Mesenchymal stem cell (in vitro differentiated cells and primary cell): ENCODE results near the gene ASTN2.

Experiments used
- DNase-seq: peaks from one replicate; pipeline ENCODE4 v3.0.0-alpha.2; 2013
- H2AFZ ChIP-seq: one replicate; pipeline ENCODE4 v1.6.1; 2013; ENCODE audit warnings: low read depth, mild to moderate bottlenecking, control low read depth, inconsistent platforms, low read length, moderate library complexity
- H2AK5ac ChIP-seq: 2 replicates; pipeline ENCODE4 v1.6.1; 2013; ENCODE audit warnings: low read length, moderate library complexity, mild to moderate bottlenecking, inconsistent platforms; ENCODE audit not compliant: severe bottlenecking
- H2BK120ac ChIP-seq: one replicate; pipeline ENCODE4 v1.6.1; 2013; ENCODE audit warnings: low read depth, mild to moderate bottlenecking, inconsistent platforms, low read length, moderate library complexity
- H2BK12ac ChIP-seq, 2 experiments: one replicate each; pipeline ENCODE4 v1.6.1; 2013; ENCODE audit warnings: inconsistent platforms in 2 of 2, low read length in 2 of 2, mild to moderate bottlenecking in 2 of 2, moderate library complexity in 2 of 2, control low read depth in 1 of 2
- H2BK15ac ChIP-seq: one replicate; pipeline ENCODE4 v1.6.1; 2013; ENCODE audit warnings: mild to moderate bottlenecking, low read depth, inconsistent platforms; ENCODE audit not compliant: poor library complexity, severe bottlenecking
- H2BK5ac ChIP-seq: 2 replicates; pipeline ENCODE4 v1.6.1; 2013; ENCODE audit warnings: low read depth, mild to moderate bottlenecking, low read length, control low read depth, inconsistent platforms; ENCODE audit not compliant: poor library complexity, severe bottlenecking
- H3K14ac ChIP-seq, 2 experiments: one replicate each; pipeline ENCODE4 v1.6.1; 2013; ENCODE audit warnings: inconsistent platforms in 2 of 2, low read length in 2 of 2, control low read depth in 1 of 2, mild to moderate bottlenecking in 1 of 2, moderate library complexity in 1 of 2
- H3K18ac ChIP-seq, 2 experiments: one replicate each; pipeline ENCODE4 v1.6.1; 2013; ENCODE audit warnings: inconsistent platforms in 2 of 2, low read length in 2 of 2, control low read depth in 1 of 2, low read depth in 1 of 2, mild to moderate bottlenecking in 1 of 2
- H3K23ac ChIP-seq, 2 experiments: one replicate each; pipeline ENCODE4 v1.6.1; 2013; ENCODE audit warnings: inconsistent platforms in 2 of 2, low read length in 2 of 2, mild to moderate bottlenecking in 2 of 2, moderate library complexity in 2 of 2, control low read depth in 1 of 2
- H3K27ac ChIP-seq: 2 replicates; pipeline ENCODE4 v1.5.1; 2013; ENCODE audit warnings: mild to moderate bottlenecking, moderate library complexity, low read length, control low read depth, inconsistent platforms; ENCODE audit not compliant: poor library complexity, severe bottlenecking
- H3K27me3 ChIP-seq, 2 experiments: 2 replicates each; pipeline versions ENCODE4 v1.6.1 to v1.7.0; 2013; ENCODE audit warnings: low read length in 2 of 2, mild to moderate bottlenecking in 2 of 2, moderate library complexity in 2 of 2, control low read depth in 1 of 2, inconsistent platforms in 1 of 2; ENCODE audit not compliant: control insufficient read depth in 1 of 2, insufficient read depth in 1 of 2
- H3K36me3 ChIP-seq, 2 experiments: 2 replicates each; pipeline versions ENCODE4 v1.6.1 to v1.7.0; 2013; ENCODE audit warnings: low read length in 2 of 2, control low read depth in 1 of 2, inconsistent platforms in 1 of 2, low read depth in 1 of 2, mild to moderate bottlenecking in 1 of 2; ENCODE audit not compliant: insufficient read depth in 2 of 2, control insufficient read depth in 1 of 2
- H3K4ac ChIP-seq, 2 experiments: one replicate each; pipeline ENCODE4 v1.6.1; 2013; ENCODE audit warnings: inconsistent platforms in 2 of 2, low read length in 2 of 2, mild to moderate bottlenecking in 2 of 2, moderate library complexity in 2 of 2, control low read depth in 1 of 2, low read depth in 1 of 2
- H3K4me1 ChIP-seq: 2 replicates; pipeline ENCODE4 v1.6.1; 2013; ENCODE audit warnings: low read depth, low read length, control low read depth; ENCODE audit not compliant: control insufficient read depth, insufficient read depth
- H3K4me2 ChIP-seq: 2 replicates; pipeline ENCODE4 v1.6.1; 2013; ENCODE audit warnings: low read length, mild to moderate bottlenecking, inconsistent platforms; ENCODE audit not compliant: poor library complexity, severe bottlenecking
- H3K4me3 ChIP-seq, 2 experiments: 2 replicates each; pipeline versions ENCODE4 v1.5.1 to v1.7.0; 2013; ENCODE audit warnings: low read length in 2 of 2, mild to moderate bottlenecking in 2 of 2, control low read depth in 1 of 2, low read depth in 1 of 2; ENCODE audit not compliant: insufficient read depth in 1 of 2
- H3K79me1 ChIP-seq: replicated peaks from 2 replicates; pipeline ENCODE4 v1.6.1; 2013; ENCODE audit warnings: mild to moderate bottlenecking, control low read depth, low read length, inconsistent platforms; ENCODE audit not compliant: poor library complexity, severe bottlenecking
- H3K9ac ChIP-seq: 2 replicates; pipeline ENCODE4 v1.7.0; 2013; ENCODE audit warnings: mild to moderate bottlenecking, low read length, moderate library complexity
- H3K9me3 ChIP-seq: 2 replicates; pipeline ENCODE4 v1.7.0; 2013; ENCODE audit warnings: mild to moderate bottlenecking, low read length; ENCODE audit not compliant: control insufficient read depth
- H4K8ac ChIP-seq: one replicate; pipeline ENCODE4 v1.6.1; 2013; ENCODE audit warnings: inconsistent platforms, mild to moderate bottlenecking, low read length, moderate library complexity
- H4K91ac ChIP-seq: one replicate; pipeline ENCODE4 v1.6.1; 2013; ENCODE audit warnings: mild to moderate bottlenecking, low read length, inconsistent platforms
- WGBS: methylation state at CpG from one replicate; pipeline ENCODE4 v1.1.7; 2013; ENCODE audit warnings: mixed read lengths; 5-methylcytosine and 5-hydroxymethylcytosine counted together

The ASTN2 gene

DNA sequence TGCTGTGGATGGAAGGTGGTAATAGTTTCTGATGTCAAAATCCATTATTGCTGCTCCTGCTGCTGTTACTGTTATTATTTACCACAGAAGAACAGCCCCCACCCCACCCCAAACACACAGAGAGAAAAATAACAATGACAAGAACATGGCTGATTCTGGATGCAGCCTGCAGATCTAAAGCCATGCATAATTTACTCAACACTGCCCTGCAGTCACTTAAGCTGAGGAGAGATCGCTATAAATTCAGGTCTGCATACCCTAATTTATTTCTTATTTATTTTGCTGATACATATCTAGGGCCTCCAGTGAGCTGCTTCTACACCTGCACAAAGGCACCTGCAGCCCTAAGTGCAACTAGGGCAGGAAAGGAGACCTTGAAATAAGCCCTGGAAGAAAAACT is 595.7 kb downstream of the ASTN2 start:
- no peak overlapping the region for H2BK5ac ChIP-seq
- H2AFZ ChIP-seq: no peak overlapping the region
- H3K27ac ChIP-seq: no peak overlapping the region
- peaks cover 0 to 5% of the 10 kb centered on the region in 2 experiments for H3K27me3 ChIP-seq
- no peak overlapping the region for H3K14ac ChIP-seq
- H4K91ac ChIP-seq: no peak overlapping the region
- no peaks in the 10 kb centered on the region for H3K79me1 ChIP-seq
- no peak overlapping the region for H4K8ac ChIP-seq
- H2BK120ac ChIP-seq: no peak overlapping the region
- no peaks in the 10 kb centered on the region for H3K4me1 ChIP-seq
- H3K18ac ChIP-seq: no peak overlapping the region
- H3K4me2 ChIP-seq: no peak overlapping the region
- H3K4ac ChIP-seq: no peak overlapping the region
- no peak overlapping the region for H3K9ac ChIP-seq
- no peak overlapping the region for H2BK12ac ChIP-seq
- H2BK15ac ChIP-seq: no peak overlapping the region
- no peaks in the 10 kb centered on the region for H3K9me3 ChIP-seq
- 79% methylated on average over 1 of the region's 1 CpG for WGBS
- H3K36me3 ChIP-seq: no peaks in the 10 kb centered on the region
- no peak for DNase-seq
- no peak overlapping the region for H2AK5ac ChIP-seq
- H3K23ac ChIP-seq: no peak overlapping the region
- no peak overlapping the region for H3K4me3 ChIP-seq

DNA sequence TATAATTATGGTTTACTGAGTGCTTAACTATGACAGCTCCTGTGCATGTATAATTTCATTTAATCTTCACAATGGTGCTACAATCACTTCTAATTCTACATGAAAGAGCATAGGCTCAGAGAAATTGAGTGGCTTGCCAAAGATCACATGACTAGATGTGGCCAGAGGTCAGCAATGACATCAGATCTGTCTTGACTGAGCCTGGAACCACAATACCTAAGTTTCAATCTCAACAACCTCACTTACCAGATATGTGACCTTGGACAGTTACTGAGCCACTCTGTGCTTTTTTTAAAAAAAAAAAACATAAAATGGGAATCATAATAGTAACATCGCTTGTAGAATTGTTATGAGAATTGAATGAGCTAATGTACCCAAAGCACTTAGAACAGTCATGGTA is 597.1 kb downstream of the ASTN2 start:
- Histone ChIP-seq H2BK12ac (no peak overlapping the region), H3K4me1 (no peaks in the 10 kb centered on the region), H3K18ac (no peak overlapping the region), H2BK5ac (no peak overlapping the region), H3K4ac (no peak overlapping the region), H3K36me3 (no peaks in the 10 kb centered on the region), H4K8ac (no peak overlapping the region), H3K4me2 (no peak overlapping the region), H3K9ac (no peak overlapping the region), H2AK5ac (no peak overlapping the region), H3K23ac (no peak overlapping the region), H3K14ac (no peak overlapping the region), H3K79me1 (no peaks in the 10 kb centered on the region), H3K27me3 (peaks cover 0 to 5% of the 10 kb centered on the region in 2 experiments), H3K4me3 (no peak overlapping the region), H2BK15ac (no peak overlapping the region), H2BK120ac (no peak overlapping the region), H3K9me3 (no peaks in the 10 kb centered on the region), H4K91ac (no peak overlapping the region), H3K27ac (no peak overlapping the region), H2AFZ (no peak overlapping the region)
- no CpG with 5 or more reads among the region's 1 CpG for WGBS
- no peak for DNase-seq

DNA sequence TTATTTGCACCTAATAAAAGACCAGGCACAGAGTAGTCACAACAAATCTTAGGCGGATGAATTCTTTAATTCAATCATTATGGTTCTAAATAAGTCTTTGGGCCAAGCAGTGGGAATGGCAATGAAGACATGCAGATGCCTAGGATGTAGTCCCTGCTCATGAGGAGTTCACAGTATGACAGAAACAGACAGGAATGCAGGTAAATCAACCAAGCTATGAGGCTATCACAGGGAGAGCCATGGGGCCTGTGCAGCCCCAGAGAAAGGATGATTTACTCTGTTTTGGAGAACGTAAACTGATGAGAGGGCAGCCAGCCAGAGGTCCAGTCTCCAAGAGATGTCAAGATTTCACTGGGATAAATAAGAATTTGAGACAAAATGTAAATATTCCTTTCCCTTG is 598.4 kb downstream of the ASTN2 start:
- WGBS: 100% methylated on average over 1 of the region's 2 CpGs
- Histone ChIP-seq H2BK5ac (no peak overlapping the region), H3K9ac (no peak overlapping the region), H3K4me2 (no peak overlapping the region), H3K36me3 (no peaks in the 10 kb centered on the region), H2BK15ac (no peak overlapping the region), H3K27me3 (peaks cover 0 to 5% of the 10 kb centered on the region in 2 experiments), H2BK12ac (no peak overlapping the region), H3K18ac (no peak overlapping the region), H3K14ac (no peak overlapping the region), H3K9me3 (no peaks in the 10 kb centered on the region), H2BK120ac (no peak overlapping the region), H3K4me3 (no peak overlapping the region), H3K23ac (no peak overlapping the region), H3K4me1 (no peaks in the 10 kb centered on the region), H2AK5ac (no peak overlapping the region), H3K27ac (no peak overlapping the region), H3K79me1 (no peaks in the 10 kb centered on the region), H2AFZ (no peak overlapping the region), H4K8ac (no peak overlapping the region), H4K91ac (no peak overlapping the region), H3K4ac (no peak overlapping the region)
- no peak for DNase-seq

DNA sequence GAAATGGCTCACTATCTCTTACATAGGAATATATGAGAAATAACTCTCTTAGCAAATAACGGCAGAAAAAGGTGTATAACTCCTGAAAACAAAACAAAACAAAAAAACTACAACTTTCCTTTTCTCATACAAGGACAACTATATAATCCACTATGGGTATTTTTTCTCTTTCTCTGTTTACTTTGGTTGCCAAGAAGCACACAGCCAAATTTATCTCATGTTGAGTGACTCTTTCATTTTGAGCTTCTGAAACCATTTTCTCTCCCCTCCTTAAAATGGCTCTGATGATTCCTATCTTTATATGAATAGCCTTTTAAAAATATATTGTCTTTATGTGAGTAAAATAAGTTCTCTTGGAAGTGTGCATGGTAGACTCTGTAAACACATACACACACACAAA is 599.0 kb downstream of the ASTN2 start:
- Histone ChIP-seq H4K91ac (no peak overlapping the region), H3K9me3 (no peaks in the 10 kb centered on the region)
- 88% methylated on average over 1 of the region's 1 CpG for WGBS

More for the DNA sequence above, 599.0 kb downstream of the ASTN2 start:
- Histone ChIP-seq H3K9ac (no peak overlapping the region), H3K18ac (no peak overlapping the region), H2AFZ (no peak overlapping the region), H2BK5ac (no peak overlapping the region), H3K23ac (no peak overlapping the region), H3K27me3 (peaks cover 0 to 5% of the 10 kb centered on the region in 2 experiments), H2BK12ac (no peak overlapping the region), H4K8ac (no peak overlapping the region), H3K4me2 (no peak overlapping the region), H3K4me1 (no peaks in the 10 kb centered on the region), H3K27ac (no peak overlapping the region), H2BK15ac (no peak overlapping the region), H2AK5ac (no peak overlapping the region), H2BK120ac (no peak overlapping the region), H3K14ac (no peak overlapping the region), H3K4me3 (no peak overlapping the region), H3K4ac (no peak overlapping the region), H3K36me3 (no peaks in the 10 kb centered on the region), H3K79me1 (no peaks in the 10 kb centered on the region)
- no peak for DNase-seq
